PC-3 (cell line): ENCODE measurements around the gene UCHL5.

Source experiments
- CTCF ChIP-seq: fragments of 300-600 bp; sonication (generic); conservative IDR thresholded peaks from 2 replicates; pipeline ENCODE4 v1.5.1; 2017; ENCODE audit warnings: antibody characterized with exemption, low read depth, mild to moderate bottlenecking, low read length
- EZH2 ChIP-seq: fragments of 300-600 bp; sonication (generic); IDR thresholded peaks from one replicate; pipeline ENCODE4 v1.6.1; 2017; ENCODE audit warnings: antibody characterized with exemption, mild to moderate bottlenecking, low read length; ENCODE audit not compliant: unreplicated experiment
- EZH2phosphoT487 ChIP-seq: fragments of 300-600 bp; sonication (generic); IDR thresholded peaks from 2 replicates; pipeline ENCODE4 v1.6.1; 2018; ENCODE audit warnings: mild to moderate bottlenecking, antibody characterized with exemption, low read length, borderline replicate concordance

GRCh38 chr1:193105821-193106177 lies 46.6 kb upstream of the UCHL5 start:
- TF ChIP-seq CTCF (no peak), EZH2phosphoT487 (no peak), EZH2 (no peak)
